ENCODE data around the gene AP1S3.

DNA sequence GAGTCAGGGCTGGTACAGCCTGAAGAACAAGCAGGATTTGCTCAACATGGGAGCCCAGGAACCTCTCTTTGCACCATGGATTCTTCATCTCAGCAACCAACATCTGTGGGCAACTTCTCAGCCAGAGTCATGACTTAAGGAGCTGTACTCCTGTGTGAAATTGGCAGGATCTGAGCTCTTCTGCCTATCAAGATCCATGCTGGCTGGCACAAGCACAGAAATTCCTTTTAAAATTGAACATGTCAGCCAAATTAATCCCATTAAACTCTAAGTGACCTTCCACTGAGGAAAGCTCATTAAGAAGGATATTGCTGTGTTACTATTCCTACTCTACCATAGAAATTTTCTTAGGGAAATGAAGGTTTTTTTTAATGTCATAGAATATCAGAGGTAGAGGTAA, 124.7 kb downstream of the AP1S3 start:
- TF ChIP-seq, protein P1, sequence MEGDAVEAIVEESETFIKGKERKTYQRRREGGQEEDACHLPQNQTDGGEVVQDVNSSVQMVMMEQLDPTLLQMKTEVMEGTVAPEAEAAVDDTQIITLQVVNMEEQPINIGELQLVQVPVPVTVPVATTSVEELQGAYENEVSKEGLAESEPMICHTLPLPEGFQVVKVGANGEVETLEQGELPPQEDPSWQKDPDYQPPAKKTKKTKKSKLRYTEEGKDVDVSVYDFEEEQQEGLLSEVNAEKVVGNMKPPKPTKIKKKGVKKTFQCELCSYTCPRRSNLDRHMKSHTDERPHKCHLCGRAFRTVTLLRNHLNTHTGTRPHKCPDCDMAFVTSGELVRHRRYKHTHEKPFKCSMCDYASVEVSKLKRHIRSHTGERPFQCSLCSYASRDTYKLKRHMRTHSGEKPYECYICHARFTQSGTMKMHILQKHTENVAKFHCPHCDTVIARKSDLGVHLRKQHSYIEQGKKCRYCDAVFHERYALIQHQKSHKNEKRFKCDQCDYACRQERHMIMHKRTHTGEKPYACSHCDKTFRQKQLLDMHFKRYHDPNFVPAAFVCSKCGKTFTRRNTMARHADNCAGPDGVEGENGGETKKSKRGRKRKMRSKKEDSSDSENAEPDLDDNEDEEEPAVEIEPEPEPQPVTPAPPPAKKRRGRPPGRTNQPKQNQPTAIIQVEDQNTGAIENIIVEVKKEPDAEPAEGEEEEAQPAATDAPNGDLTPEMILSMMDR (conservative IDR thresholded peaks at IDR 0.05; ENCODE audit: low read depth, low read length): no peak
- TF ChIP-seq RCOR1 (IDR thresholded peaks at IDR 0.05; ENCODE audit: insufficient replicate concordance, low read length) (no peak), BHLHE40 (IDR thresholded peaks at IDR 0.05; ENCODE audit: low read depth, low read length) (no peak), MXI1 (IDR thresholded peaks at IDR 0.05; ENCODE audit: borderline replicate concordance, low read depth, low read length) (no peak), RAD21 (IDR thresholded peaks at IDR 0.05; ENCODE audit: low read length) (no peak), MAFK (IDR thresholded peaks at IDR 0.05; ENCODE audit: low read depth, low read length) (no peak), CEBPB (IDR thresholded peaks at IDR 0.05; ENCODE audit: low read depth, low read length) (no peak), MAZ (IDR thresholded peaks at IDR 0.05; ENCODE audit: borderline replicate concordance, low read depth, low read length) (no peak), POLR2A (IDR thresholded peaks at IDR 0.05; ENCODE audit: low read depth, low read length) (no peak), FOS (IDR thresholded peaks at IDR 0.05; ENCODE audit: low read depth, low read length) (no peak), SMC3 (IDR thresholded peaks at IDR 0.05; ENCODE audit: low read depth, low read length) (no peak), NFE2L2 (IDR thresholded peaks at IDR 0.05; ENCODE audit: low read depth, low read length) (no peak)
- TF ChIP-seq, protein P2, sequence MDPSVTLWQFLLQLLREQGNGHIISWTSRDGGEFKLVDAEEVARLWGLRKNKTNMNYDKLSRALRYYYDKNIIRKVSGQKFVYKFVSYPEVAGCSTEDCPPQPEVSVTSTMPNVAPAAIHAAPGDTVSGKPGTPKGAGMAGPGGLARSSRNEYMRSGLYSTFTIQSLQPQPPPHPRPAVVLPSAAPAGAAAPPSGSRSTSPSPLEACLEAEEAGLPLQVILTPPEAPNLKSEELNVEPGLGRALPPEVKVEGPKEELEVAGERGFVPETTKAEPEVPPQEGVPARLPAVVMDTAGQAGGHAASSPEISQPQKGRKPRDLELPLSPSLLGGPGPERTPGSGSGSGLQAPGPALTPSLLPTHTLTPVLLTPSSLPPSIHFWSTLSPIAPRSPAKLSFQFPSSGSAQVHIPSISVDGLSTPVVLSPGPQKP (IDR thresholded peaks at IDR 0.05; ENCODE audit: borderline replicate concordance, low read depth, low read length): no peak

Measured in IMR-90 (cell line).